T-helper 2 cell treated with Interferon-gamma antibody and Interleukin-4, amounts not matched to agents 5 μg/mL and 100 μg/mL, for 36 hours (primary cell): ENCODE results near the gene KRT7.
"Not testable (repeated sequence)": the region's sequence is repeated elsewhere in the genome, so short reads cannot be mapped to it uniquely, and the experiment has no call there.

ENCODE experiments used
- DNase-seq: peaks from one replicate; pipeline ENCODE4 v3.0.0; 2021; ENCODE audit warnings: low spot score
- H3K27ac Mint-ChIP-seq: one replicate; pipeline ENCODE4 v1.8.0; 2021; ENCODE audit warnings: mild to moderate bottlenecking, mixed read lengths
- H3K27me3 Mint-ChIP-seq: one replicate; pipeline ENCODE4 v1.8.0; 2021; ENCODE audit warnings: low read depth, mixed read lengths
- H3K36me3 Mint-ChIP-seq: one replicate; pipeline ENCODE4 v1.8.0; 2021; ENCODE audit warnings: low read depth, mixed read lengths
- H3K4me1 Mint-ChIP-seq: one replicate; pipeline ENCODE4 v1.8.0; 2021; ENCODE audit warnings: low read depth, mixed read lengths
- H3K4me3 Mint-ChIP-seq: one replicate; pipeline ENCODE4 v1.8.0; 2022; ENCODE audit warnings: mild to moderate bottlenecking, moderate library complexity, mixed read lengths
- H3K9me3 Mint-ChIP-seq: one replicate; pipeline ENCODE4 v1.8.0; 2021; ENCODE audit warnings: mixed read lengths

KRT7 gene

DNA sequence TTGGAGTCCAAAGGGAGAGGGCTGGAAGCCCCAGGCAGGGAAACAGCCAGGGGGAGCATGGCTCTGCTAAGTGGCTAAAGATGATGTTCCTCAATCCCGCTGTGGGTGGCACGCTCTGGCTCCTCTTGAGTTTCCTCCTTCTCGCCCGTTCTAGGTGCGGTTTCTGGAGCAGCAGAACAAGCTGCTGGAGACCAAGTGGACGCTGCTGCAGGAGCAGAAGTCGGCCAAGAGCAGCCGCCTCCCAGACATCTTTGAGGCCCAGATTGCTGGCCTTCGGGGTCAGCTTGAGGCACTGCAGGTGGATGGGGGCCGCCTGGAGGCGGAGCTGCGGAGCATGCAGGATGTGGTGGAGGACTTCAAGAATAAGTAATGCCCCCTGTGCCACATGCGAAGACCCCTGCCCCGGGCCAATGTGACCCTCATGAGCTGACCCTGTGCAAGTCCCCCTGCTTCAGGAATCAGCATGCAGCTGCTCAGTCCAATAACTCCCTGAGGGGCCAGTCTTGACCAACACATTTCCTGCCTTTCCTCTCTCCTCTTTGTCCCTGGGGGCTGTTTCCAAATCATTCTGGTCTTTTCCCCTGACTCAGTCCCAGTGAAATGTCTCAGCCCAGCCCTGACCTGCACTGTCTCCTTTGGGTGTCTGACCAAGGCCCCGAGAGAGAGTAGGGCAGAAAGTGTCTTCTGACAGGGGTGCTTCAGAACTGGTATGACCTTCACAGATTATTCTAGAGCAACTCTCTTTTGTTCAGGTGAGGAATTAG, 2.1 kb downstream of the KRT7 start:
- no peak overlapping the region for H3K4me3 Mint-ChIP-seq
- no peaks in the 10 kb centered on the region for H3K4me1 Mint-ChIP-seq
- H3K27ac Mint-ChIP-seq, result no peak overlapping the region
- no peak for DNase-seq
- no peaks in the 10 kb centered on the region for H3K36me3 Mint-ChIP-seq
- no peaks in the 10 kb centered on the region for H3K9me3 Mint-ChIP-seq
- H3K27me3 Mint-ChIP-seq, result peaks cover 45% of the 10 kb centered on the region

DNA sequence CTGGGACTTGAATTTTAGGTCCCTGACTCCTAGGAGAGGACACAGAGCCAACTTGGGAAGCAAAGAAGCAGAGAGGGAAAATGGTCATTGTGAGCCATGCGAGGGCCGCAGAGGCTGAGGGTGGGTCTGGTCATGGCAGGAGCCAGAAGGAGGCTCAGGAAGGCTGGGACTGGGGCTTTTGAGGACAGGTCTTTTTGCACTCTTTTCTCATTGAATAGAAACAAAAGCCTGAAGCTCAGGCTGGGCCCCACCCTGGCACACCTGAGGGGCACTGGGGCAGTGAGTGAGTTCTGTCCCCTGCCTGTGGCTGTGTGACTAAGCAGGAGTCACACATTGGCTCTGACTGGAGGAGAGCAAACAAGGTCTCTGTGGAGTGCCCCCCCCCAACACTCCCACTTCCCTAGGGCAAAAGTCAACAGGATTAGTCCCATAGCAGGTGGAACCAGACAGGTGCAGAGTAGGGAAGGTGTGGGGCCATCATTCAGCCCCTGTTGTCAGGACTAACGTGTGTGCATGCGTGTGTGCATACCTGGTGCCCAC, 2.8 kb downstream of the KRT7 start:
- H3K27ac Mint-ChIP-seq, result no peak overlapping the region
- H3K27me3 Mint-ChIP-seq, result peaks cover 38% of the 10 kb centered on the region
- H3K4me1 Mint-ChIP-seq, result no peaks in the 10 kb centered on the region
- no peaks in the 10 kb centered on the region for H3K9me3 Mint-ChIP-seq
- no peak overlapping the region for H3K4me3 Mint-ChIP-seq
- no peaks in the 10 kb centered on the region for H3K36me3 Mint-ChIP-seq
- DNase-seq, result no peak

DNA sequence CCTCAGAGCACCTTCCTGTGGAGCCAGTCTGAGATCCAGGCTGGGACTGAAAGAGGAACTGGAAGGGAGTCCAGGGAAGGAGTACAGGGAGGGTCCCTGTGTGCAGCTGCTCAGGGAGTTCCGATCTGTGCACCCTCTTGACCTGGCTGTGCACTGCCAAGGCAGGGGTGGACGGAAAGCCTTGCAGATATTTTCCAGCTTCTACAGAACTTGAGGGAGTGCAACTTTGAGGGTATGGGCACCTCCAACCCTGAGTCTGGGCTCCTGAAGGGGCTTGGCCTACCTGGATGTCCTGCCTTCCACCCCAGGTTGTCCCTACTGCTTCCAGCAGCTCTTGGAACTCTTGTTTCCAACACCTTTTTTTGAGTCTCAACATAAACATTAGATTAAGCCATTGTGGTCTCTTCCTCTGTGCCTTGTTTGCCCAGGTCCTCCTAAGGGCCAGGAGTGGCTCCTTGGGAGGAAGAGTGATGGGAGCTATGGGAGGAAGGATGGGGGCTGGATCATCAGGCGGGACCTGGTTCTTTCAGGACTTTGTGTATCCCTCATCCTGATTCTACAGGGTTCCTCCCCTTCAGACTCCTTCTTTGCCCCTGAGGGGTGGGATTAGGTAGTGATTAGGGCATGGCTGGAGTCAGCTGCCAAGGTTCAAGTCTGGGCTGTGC, 3.5 kb downstream of the KRT7 start:
- peaks cover 32% of the 10 kb centered on the region for H3K27me3 Mint-ChIP-seq
- H3K9me3 Mint-ChIP-seq, result no peaks in the 10 kb centered on the region
- no peaks in the 10 kb centered on the region for H3K36me3 Mint-ChIP-seq
- DNase-seq, result no peak
- H3K4me1 Mint-ChIP-seq, result no peaks in the 10 kb centered on the region
- no peak overlapping the region for H3K27ac Mint-ChIP-seq
- no peak overlapping the region for H3K4me3 Mint-ChIP-seq

DNA sequence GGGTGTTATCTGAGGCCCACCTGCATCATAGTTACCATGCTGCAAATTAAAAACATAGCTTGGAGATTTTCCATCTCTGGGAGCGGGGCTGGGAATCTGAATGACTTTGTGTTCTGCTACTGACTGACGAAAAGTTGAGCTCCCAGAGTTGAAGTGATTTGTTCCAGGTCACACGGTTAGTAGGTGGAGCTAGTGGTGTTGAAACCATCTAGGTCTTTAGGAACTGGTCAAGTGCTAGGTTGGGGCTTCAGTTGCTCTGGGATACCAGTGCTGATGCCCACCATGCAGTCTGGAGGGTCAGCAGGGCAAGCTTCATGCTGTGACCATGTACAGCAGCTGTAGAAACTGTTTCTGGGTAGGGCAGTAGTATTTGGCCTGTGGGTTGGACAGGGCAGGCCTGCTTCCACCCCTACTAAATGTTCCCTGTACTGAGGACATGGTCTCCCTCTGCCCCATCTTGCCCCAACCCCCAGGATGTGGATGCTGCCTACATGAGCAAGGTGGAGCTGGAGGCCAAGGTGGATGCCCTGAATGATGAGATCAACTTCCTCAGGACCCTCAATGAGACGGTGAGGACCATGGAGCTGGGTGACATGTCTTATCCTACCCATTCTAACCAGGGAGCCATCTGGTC, 5.3 kb downstream of the KRT7 start:
- Mint-ChIP-seq H3K27ac (no peak overlapping the region), H3K9me3 (no peaks in the 10 kb centered on the region), H3K36me3 (no peaks in the 10 kb centered on the region), H3K27me3 (peaks cover 19% of the 10 kb centered on the region), H3K4me3 (no peak overlapping the region), H3K4me1 (peaks cover under 1% of the 10 kb centered on the region)
- DNase-seq, result no peak

DNA sequence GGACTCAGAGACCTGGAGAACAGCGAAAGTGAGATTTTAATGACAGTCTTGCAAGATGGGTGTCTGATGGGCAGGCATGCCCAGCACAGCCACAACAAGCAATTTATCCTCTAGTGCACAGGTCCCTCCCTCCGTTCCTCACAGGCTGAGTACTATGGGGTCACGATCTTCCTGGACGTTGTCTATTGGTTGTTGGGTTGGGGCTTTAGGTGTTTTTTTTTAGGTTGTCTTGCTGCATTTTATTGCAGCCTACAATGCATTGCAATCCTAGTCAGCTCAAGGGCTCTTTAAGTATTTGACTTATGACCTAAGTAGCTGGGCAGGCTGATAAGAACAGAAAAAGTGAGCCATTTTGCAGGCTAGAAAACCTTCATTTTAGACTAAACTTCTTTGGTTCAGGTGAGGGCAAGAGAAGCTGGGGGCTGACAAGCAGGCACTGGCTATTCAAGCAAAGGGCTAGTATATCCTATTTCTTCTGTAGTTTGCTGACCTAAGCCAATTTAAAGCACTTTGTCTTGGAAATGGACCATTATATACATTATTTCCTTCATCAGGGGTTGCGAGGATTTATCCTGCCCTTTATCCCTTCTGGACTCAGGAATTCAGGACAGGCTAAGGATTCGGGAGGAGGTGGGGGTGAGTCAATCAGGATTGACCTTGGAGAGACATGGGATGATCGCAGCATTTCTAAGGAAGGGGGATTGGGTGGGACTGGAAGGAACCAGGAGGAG, 6.0 kb downstream of the KRT7 start:
- Mint-ChIP-seq H3K36me3 (no peaks in the 10 kb centered on the region), H3K27me3 (peaks cover 13% of the 10 kb centered on the region), H3K4me3 (no peak overlapping the region), H3K27ac (no peak overlapping the region), H3K4me1 (peaks cover 8% of the 10 kb centered on the region), H3K9me3 (no peaks in the 10 kb centered on the region)
- DNase-seq, result no peak

DNA sequence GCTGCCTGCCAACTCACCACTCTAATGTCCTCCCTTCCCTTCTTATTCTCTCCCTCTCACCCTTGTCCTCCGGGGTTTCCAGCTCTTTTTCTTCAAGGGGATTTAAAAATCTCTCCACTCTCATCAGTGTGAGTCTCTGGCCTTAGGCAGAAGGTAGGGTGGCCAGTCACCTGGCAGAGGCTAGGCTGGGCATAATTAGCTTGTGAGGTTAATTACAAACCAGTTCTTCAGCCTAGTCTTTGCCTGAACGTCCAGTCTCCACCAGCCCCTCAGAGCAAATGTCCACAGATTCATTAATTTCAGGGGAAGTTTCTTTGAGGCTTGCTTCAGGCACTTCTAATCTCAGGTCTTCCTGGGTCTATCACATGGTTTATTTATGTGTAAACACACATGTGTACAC, 6.7 kb downstream of the KRT7 start:
- peaks cover 8% of the 10 kb centered on the region for H3K27me3 Mint-ChIP-seq
- H3K9me3 Mint-ChIP-seq, result no peaks in the 10 kb centered on the region
- no peak for DNase-seq
- H3K4me1 Mint-ChIP-seq, result peaks cover 13% of the 10 kb centered on the region
- no peak overlapping the region for H3K4me3 Mint-ChIP-seq
- H3K27ac Mint-ChIP-seq, result no peak overlapping the region
- H3K36me3 Mint-ChIP-seq, result no peaks in the 10 kb centered on the region

DNA sequence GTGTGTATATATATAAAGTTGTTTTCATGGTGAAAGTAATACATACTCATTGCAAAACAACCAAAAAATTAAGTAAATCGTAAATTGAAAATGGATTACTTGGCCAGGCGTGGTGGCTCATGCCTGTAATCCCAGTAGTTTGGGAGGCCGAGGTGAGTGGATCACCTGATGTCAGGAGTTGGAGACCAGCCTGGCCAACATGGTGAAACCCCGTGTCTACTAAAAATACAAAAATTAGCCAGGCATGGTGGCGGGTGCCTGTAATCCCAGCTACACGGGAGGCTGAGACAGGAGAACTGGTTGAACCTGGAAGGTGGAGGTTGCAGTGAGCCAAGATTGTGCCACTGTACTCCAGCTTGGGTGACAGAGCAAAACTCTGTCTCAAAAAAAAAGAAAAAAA, 7.2 kb downstream of the KRT7 start:
- H3K4me3 Mint-ChIP-seq, H3K36me3 Mint-ChIP-seq, H3K9me3 Mint-ChIP-seq, H3K27me3 Mint-ChIP-seq, H3K27ac Mint-ChIP-seq, DNase-seq: not testable (repeated sequence)
- H3K4me1 Mint-ChIP-seq, result peaks cover 18% of the 10 kb centered on the region

DNA sequence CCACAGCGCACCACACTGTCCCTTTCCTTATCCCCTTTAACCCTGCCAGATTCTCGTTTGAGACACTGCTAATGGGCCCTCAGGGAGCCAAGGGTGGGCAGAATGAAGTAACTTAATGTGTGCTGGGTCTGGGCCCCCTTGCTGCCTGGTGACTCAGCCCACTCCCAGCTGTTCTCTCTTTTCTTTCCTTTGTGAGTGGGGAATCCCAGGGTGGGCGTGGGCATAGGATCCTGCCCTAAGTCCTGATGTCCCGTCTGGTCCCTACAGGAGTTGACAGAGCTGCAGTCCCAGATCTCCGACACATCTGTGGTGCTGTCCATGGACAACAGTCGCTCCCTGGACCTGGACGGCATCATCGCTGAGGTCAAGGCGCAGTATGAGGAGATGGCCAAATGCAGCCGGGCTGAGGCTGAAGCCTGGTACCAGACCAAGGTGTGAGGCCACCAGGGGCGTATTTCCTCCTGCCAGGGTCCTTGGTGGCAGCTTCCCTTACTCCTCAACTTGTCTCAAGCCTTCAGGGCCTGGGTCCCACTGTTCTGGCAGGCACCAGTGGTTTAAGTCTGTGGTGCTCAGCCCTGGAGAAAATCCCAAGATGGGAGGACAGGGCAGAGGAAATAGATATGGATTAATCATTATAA, 8.3 kb downstream of the KRT7 start:
- no peaks in the 10 kb centered on the region for H3K36me3 Mint-ChIP-seq
- H3K27ac Mint-ChIP-seq, result no peak overlapping the region
- no peaks in the 10 kb centered on the region for H3K9me3 Mint-ChIP-seq
- no peak overlapping the region for H3K4me3 Mint-ChIP-seq
- DNase-seq, result no peak
- peaks cover 2% of the 10 kb centered on the region for H3K27me3 Mint-ChIP-seq
- H3K4me1 Mint-ChIP-seq, result peaks cover 28% of the 10 kb centered on the region

DNA sequence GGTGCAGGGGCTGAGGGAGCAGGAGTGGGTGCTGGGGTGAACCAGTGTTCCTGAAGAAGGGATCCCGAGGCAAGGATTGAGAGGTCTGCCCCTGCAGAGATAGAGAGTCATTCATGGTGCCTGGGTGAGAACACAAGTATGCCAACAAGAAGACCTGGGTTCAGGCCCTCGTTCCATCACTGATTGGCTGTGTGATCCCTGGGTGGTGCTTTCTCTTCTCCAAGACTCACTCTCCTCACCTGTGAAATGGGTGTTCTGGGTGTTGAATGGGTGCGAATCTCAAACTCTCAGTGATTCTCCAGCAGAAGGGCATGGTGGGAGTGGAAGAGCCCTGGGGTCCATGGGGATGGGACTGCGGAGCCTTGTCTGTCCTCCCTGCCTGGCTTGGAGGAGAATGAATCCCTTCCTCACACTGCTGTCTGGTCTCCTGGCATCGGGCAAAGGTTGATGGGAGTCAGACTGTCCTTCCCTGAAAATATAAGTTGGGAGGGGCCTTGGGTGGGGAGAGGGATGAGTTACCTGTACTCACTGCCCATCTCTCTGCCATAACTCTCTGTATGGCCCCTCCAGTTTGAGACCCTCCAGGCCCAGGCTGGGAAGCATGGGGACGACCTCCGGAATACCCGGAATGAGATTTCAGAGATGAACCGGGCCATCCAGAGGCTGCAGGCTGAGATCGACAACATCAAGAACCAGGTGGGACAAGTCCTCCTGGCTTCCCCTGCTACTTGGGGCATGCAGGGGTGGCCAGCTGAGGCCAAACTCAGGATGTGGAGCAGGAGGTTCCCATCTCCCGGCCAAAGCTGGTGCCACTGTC, 9.6 kb downstream of the KRT7 start:
- no peak for DNase-seq
- Mint-ChIP-seq H3K27ac (no peak overlapping the region), H3K4me1 (peaks cover 40% of the 10 kb centered on the region), H3K4me3 (no peak overlapping the region), H3K36me3 (no peaks in the 10 kb centered on the region), H3K27me3 (no peaks in the 10 kb centered on the region), H3K9me3 (no peaks in the 10 kb centered on the region)

DNA sequence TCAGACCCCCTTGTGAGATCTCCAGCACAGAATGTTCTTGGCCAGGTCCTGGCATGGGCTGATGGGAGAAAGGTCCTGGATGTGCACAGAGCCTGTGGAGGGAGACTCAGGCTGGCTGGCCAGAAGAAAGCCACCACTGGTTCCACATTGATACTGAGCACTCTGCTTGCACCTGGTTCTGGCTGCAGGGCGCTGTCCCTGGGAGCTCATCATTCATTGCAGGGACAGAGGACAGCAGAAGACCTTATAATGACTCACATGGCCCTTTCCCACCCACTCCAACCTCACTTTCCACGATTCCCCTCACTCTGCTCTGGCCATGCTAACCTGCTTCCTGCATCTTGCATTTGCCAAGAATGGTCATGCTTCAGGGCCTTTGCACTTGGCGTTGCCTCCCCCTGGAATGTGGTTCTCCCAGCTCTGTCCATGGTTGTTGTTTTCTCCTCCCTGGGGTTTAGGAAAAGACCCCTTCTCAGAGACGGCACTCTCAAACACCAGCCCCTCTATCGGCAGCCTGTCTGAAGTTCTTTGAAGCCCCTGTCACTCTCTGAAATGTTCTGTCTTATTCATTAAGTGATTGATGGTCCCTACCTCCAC, 10.3 kb downstream of the KRT7 start:
- Mint-ChIP-seq H3K4me1 (peaks cover 44% of the 10 kb centered on the region), H3K27ac (peak overlapping the region; percentile 94), H3K27me3 (no peaks in the 10 kb centered on the region), H3K9me3 (no peaks in the 10 kb centered on the region), H3K4me3 (peak overlapping the region; percentile 55), H3K36me3 (no peaks in the 10 kb centered on the region)
- DNase-seq, result no peak

DNA sequence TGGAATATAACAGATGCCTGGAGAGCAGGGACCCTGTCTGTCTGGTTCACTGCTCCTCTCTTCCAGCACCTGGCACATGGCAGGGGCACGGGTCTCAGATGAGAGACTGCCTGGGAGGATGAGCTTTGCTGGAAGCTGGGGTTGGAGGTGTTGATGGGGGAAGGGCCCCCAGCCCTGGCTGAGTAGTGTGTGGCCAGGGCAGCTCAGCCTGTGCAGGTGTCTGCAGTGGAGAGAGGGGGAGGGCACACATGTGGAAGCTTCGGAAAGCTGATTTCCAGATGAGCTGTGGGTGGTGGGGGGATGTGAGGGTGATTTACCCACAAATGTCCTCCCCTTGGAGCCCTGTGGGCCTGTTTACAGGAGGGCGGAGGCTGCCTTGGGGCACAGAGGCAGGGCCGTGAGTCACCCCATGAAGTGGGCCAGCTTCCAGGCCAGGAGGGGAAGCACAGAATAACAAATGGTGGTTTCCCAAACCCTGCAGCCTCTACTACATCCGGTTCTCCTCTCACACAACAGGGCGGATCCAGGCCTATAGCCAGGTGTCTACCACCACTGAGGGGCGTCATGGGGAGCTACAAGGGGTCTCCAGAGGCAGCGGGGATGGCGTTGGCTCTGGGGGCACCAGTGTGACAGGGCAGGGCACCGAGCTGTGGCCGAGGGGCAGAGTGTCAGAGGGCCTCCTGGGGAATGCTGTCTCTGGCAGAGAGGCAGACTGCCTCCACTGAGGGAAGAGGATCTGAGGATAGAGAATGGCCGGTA, 11.0 kb downstream of the KRT7 start:
- H3K27me3 Mint-ChIP-seq, result no peaks in the 10 kb centered on the region
- H3K4me1 Mint-ChIP-seq, result peaks cover 44% of the 10 kb centered on the region
- H3K27ac Mint-ChIP-seq, result peak overlapping the region; percentile 94
- peak overlapping the region; percentile 55 for H3K4me3 Mint-ChIP-seq
- DNase-seq, result peak; percentile 80
- H3K9me3 Mint-ChIP-seq, result no peaks in the 10 kb centered on the region
- H3K36me3 Mint-ChIP-seq, result no peaks in the 10 kb centered on the region

DNA sequence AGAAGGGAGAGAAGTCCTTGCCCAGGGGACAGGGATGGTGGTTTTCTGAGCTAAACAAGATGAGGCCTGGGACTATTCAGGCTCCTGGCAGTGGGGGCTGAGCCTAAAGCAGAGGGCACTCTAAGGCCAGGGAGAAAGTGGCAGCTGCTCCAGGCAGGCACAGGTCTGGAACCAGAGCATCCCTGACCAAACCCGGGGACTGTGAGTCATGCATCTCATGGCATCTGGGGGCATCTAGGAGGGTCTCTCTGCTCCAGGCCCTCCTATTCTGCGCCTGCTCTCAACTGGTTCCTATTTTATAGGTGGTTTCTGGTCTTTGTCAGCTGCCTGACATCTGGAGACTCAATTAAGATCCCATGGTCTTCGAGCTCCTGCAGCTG, 11.6 kb downstream of the KRT7 start:
- H3K9me3 Mint-ChIP-seq, result no peaks in the 10 kb centered on the region
- peak overlapping the region; percentile 94 for H3K27ac Mint-ChIP-seq
- DNase-seq, result no peak
- peaks cover 3% of the 10 kb centered on the region for H3K27me3 Mint-ChIP-seq
- H3K4me1 Mint-ChIP-seq, result peaks cover 47% of the 10 kb centered on the region
- H3K4me3 Mint-ChIP-seq, result peak overlapping the region; percentile 55
- peaks cover 3% of the 10 kb centered on the region for H3K36me3 Mint-ChIP-seq
